HG03575 (cell line): ENCODE measurements around the gene TMSB15B.
"Not testable (repeated sequence)": the region's sequence is repeated elsewhere in the genome, so short reads cannot be mapped to it uniquely, and the experiment has no call there.

Experiments used
- ATAC-seq: cut with Tn5 transposase; IDR thresholded peaks from one replicate; pipeline ENCODE4 v1.9.1; 2021; ENCODE audit not compliant: unreplicated experiment, insufficient number of reproducible peaks, low FRiP score; ENCODE audit errors: extremely low read depth

TMSB15B gene

DNA sequence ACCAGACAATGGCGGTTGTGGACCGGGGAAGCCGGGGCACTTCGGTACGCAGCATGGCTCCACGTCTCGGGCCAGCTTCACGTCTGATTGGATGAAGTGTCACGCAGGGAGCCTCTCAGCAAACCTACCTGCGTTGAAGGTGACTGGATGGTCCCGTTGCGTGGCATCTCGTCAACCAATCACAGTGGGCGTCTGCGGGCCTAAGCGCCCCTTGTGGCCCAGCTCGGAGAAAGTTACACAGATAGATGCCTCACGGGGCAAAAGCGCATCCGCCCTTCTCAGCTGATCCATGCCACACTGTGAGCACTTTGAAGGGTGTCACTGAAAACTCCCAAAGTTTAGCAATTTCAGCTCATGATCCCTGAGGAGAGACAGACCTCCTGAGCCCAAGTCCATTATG is 51.2 kb downstream of the TMSB15B start, which contains the start of gene H2BW1:
H2BW1 (minus strand) TSS at position 103 of the 400 bp plus-strand sequence. CDS start 132 bp downstream, outside the sequence.
- ATAC-seq = no peak

DNA sequence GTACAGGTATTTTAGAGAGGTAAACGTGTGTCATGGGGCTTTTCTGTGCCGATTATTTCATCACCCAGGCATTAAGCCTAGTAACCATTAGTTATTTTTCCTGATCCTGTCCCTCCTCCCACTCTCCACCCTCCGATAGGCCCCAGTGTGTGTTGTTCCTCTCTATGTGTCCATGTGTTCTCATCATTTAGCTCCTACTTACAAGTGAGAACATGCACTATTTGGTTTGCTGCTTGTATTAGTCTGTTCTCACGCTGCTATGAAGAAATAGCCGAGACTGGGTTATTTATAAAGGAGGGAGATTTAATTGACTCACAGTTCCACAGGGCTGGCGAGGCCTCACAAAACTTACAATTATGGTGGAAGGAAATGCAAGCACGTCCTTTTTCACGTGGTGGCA is 53.1 kb downstream of the TMSB15B start:
- not testable (repeated sequence) for ATAC-seq
